ENCODE results near the gene VPS41.

Gene VPS41

GRCh38 chr7:38863601-38864291 is 45.2 kb downstream of the VPS41 start:
- Histone ChIP-seq H3K27me3 (ENCODE audit: insufficient read depth, low read length, poor library complexity, severe bottlenecking) (no peaks in the 10 kb centered on the region), H3K4me3 (ENCODE audit: low read length, poor library complexity, severe bottlenecking) (no peak overlapping the region), H3K36me3 (ENCODE audit: insufficient read depth, low read length) (peaks cover 14% of the 10 kb centered on the region; the same call in 1 of the 2 replicates), H4K20me1 (ENCODE audit: insufficient read depth, low read length, poor library complexity, severe bottlenecking) (no peaks in the 10 kb centered on the region), H3K9ac (ENCODE audit: low read depth, low read length, poor library complexity, severe bottlenecking) (no peak overlapping the region), H3K9me3 (ENCODE audit: insufficient read depth, low read depth, low read length) (no peaks in the 10 kb centered on the region), H3K4me2 (ENCODE audit: low read depth, low read length, poor library complexity, severe bottlenecking) (no peak overlapping the region), H3K9me2 (replicated peaks; ENCODE audit: low read depth, low read length) (no peaks in the 10 kb centered on the region), H2AFZ (ENCODE audit: low read length) (no peak overlapping the region), H3K79me2 (ENCODE audit: insufficient read depth, low read length) (no peaks in the 10 kb centered on the region), H3K4me1 (ENCODE audit: insufficient read depth, low read length, poor library complexity, severe bottlenecking) (peaks cover 7% of the 10 kb centered on the region), H3F3A (ENCODE audit: low read depth) (no peaks in the 10 kb centered on the region)
- TF ChIP-seq, protein P1, sequence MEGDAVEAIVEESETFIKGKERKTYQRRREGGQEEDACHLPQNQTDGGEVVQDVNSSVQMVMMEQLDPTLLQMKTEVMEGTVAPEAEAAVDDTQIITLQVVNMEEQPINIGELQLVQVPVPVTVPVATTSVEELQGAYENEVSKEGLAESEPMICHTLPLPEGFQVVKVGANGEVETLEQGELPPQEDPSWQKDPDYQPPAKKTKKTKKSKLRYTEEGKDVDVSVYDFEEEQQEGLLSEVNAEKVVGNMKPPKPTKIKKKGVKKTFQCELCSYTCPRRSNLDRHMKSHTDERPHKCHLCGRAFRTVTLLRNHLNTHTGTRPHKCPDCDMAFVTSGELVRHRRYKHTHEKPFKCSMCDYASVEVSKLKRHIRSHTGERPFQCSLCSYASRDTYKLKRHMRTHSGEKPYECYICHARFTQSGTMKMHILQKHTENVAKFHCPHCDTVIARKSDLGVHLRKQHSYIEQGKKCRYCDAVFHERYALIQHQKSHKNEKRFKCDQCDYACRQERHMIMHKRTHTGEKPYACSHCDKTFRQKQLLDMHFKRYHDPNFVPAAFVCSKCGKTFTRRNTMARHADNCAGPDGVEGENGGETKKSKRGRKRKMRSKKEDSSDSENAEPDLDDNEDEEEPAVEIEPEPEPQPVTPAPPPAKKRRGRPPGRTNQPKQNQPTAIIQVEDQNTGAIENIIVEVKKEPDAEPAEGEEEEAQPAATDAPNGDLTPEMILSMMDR (conservative IDR thresholded peaks at IDR 0.05; ENCODE audit: low read length): no peak
- TF ChIP-seq EZH2phosphoT487 (IDR thresholded peaks at IDR 0.05; ENCODE audit: borderline replicate concordance): no peak

DNA sequence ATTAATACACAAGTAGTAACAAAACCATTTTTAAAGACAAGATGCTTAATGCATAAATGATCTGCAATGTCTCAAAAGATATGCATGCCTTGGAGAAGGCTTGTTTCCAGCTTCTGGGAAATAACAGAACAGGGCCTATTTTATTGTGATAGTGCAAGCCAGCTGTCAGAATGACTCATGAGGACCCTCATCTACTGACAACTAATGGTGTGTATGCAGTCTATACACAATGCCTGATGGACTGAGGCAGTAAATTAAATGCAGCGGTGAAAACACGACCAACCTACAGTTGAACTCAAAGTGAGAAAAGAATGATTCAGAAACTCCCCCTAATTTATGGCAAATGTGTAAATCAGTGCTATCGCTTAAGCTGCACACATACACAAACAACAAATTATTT is 46.3 kb downstream of the VPS41 start:
- TF ChIP-seq, protein P1 (conservative IDR thresholded peaks at IDR 0.05; ENCODE audit: low read length): no peak
- TF ChIP-seq EZH2phosphoT487 (IDR thresholded peaks at IDR 0.05; ENCODE audit: borderline replicate concordance): no peak
- H3K9me3 ChIP-seq (ENCODE audit: insufficient read depth, low read depth, low read length): no peaks in the 10 kb centered on the region
- H2AFZ ChIP-seq (ENCODE audit: low read length): no peak overlapping the region
- no peak overlapping the region for H3K4me2 ChIP-seq (ENCODE audit: low read depth, low read length, poor library complexity, severe bottlenecking)
- H3K9ac ChIP-seq (ENCODE audit: low read depth, low read length, poor library complexity, severe bottlenecking): no peak overlapping the region
- no peaks in the 10 kb centered on the region for H4K20me1 ChIP-seq (ENCODE audit: insufficient read depth, low read length, poor library complexity, severe bottlenecking)
- H3F3A ChIP-seq (ENCODE audit: low read depth): no peaks in the 10 kb centered on the region
- H3K79me2 ChIP-seq (ENCODE audit: insufficient read depth, low read length): no peaks in the 10 kb centered on the region
- no peaks in the 10 kb centered on the region for H3K27me3 ChIP-seq (ENCODE audit: insufficient read depth, low read length, poor library complexity, severe bottlenecking)
- peaks cover 7% of the 10 kb centered on the region for H3K4me1 ChIP-seq (ENCODE audit: insufficient read depth, low read length, poor library complexity, severe bottlenecking)
- no peak overlapping the region for H3K4me3 ChIP-seq (ENCODE audit: low read length, poor library complexity, severe bottlenecking)
- no peaks in the 10 kb centered on the region for H3K9me2 ChIP-seq (replicated peaks; ENCODE audit: low read depth, low read length)
- peaks cover 8% of the 10 kb centered on the region; the same call in 1 of the 2 replicates for H3K36me3 ChIP-seq (ENCODE audit: insufficient read depth, low read length)

DNA sequence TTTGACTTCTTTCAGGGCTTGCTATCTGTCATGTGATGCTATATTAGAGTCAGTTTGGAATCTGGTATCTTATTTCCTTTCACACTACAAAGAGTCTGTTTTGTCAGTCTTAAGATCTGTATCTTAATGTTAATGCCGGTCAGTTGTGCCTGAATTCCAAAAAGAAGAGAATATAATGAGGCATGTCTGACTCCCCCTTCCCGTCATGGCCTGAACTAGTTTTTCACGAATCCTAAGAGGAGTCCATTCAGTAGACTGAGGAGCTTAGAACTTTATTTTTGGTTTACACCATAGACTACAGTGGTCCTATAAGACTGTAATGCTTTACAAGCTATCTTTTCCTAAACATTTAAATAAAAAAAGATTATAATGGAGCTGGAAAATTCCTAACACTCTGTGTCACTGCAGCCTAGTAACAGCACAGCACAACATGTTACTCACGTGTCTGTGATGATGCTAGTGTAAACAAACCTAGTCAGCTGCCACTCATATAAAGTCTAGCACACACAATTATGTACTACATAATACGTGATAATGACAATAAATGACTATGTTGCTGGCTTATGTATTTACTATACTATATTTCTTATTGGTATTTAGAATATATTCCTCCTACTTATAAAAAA is 50.6 kb downstream of the VPS41 start:
- Histone ChIP-seq H3K27me3 (ENCODE audit: insufficient read depth, low read length, poor library complexity, severe bottlenecking) (no peaks in the 10 kb centered on the region), H3K79me2 (ENCODE audit: insufficient read depth, low read length) (no peaks in the 10 kb centered on the region), H3K36me3 (ENCODE audit: insufficient read depth, low read length) (no peaks in the 10 kb centered on the region), H3K4me3 (ENCODE audit: low read length, poor library complexity, severe bottlenecking) (no peak overlapping the region), H3K4me2 (ENCODE audit: low read depth, low read length, poor library complexity, severe bottlenecking) (no peak overlapping the region), H3K9ac (ENCODE audit: low read depth, low read length, poor library complexity, severe bottlenecking) (no peak overlapping the region), H3F3A (ENCODE audit: low read depth) (no peaks in the 10 kb centered on the region), H3K4me1 (ENCODE audit: insufficient read depth, low read length, poor library complexity, severe bottlenecking) (peaks cover 7% of the 10 kb centered on the region), H4K20me1 (ENCODE audit: insufficient read depth, low read length, poor library complexity, severe bottlenecking) (no peaks in the 10 kb centered on the region), H3K9me2 (replicated peaks; ENCODE audit: low read depth, low read length) (no peaks in the 10 kb centered on the region), H3K9me3 (ENCODE audit: insufficient read depth, low read depth, low read length) (no peaks in the 10 kb centered on the region), H2AFZ (ENCODE audit: low read length) (no peak overlapping the region)
- no peak for TF ChIP-seq EZH2phosphoT487 (IDR thresholded peaks at IDR 0.05; ENCODE audit: borderline replicate concordance)
- TF ChIP-seq, protein P1 (conservative IDR thresholded peaks at IDR 0.05; ENCODE audit: low read length): no peak

Measured in Loucy (cell line).